Liver (tissue), 3 donors: ENCODE results near the gene DHRS3.

Source experiments
- CTCF ChIP-seq: fragments of 150-350 bp; IDR thresholded peaks from 2 replicates; pipeline ENCODE4 v1.5.1; 2017; ENCODE audit warnings: improper control_type of control experiment, low read depth, low read length; ENCODE audit not compliant: missing input control
- FOXA1 ChIP-seq: IDR thresholded peaks from 2 replicates; pipeline ENCODE4 v1.6.1; 2016; ENCODE audit warnings: antibody characterized with exemption
- JUND ChIP-seq, 2 donors: IDR thresholded peaks; 2 replicates each; pipeline ENCODE4 v1.6.1; 2016; ENCODE audit warnings: antibody characterized with exemption in 2 of 2
- RAD21 ChIP-seq, 2 donors: IDR thresholded peaks; 2 replicates each; pipeline ENCODE4 v1.6.1; 2016; ENCODE audit warnings: antibody characterized with exemption in 2 of 2, mild to moderate bottlenecking in 2 of 2
- YY1 ChIP-seq: IDR thresholded peaks from 2 replicates; pipeline ENCODE4 v1.6.1; 2016; ENCODE audit warnings: antibody characterized with exemption, mild to moderate bottlenecking
- donor health status: healthy.
- donor health status: healthy.

- no peak for TF ChIP-seq JUND (IDR thresholded peaks at IDR 0.05)
- no peak for TF ChIP-seq CTCF
- no peak for TF ChIP-seq FOXA1
- TF ChIP-seq RAD21 (IDR thresholded peaks at IDR 0.05): peak in 1 of 2 donors; percentile 19
- TF ChIP-seq YY1: peak; percentile 16
Measured at GRCh38 chr1:12530462-12531178, 87.4 kb downstream of the DHRS3 start.
